Neuronal stem cell (in vitro differentiated cells): ENCODE results near the gene IDUA.

Source experiments
- DNase-seq: peaks from one replicate; pipeline ENCODE4 v3.0.0-alpha.2; 2013; ENCODE audit warnings: low spot score
- H2AFZ ChIP-seq: one replicate; pipeline ENCODE4 v1.6.1; 2013; ENCODE audit warnings: mild to moderate bottlenecking, low read length, inconsistent platforms
- H2AK5ac ChIP-seq: 2 replicates; pipeline ENCODE4 v1.6.1; 2013; ENCODE audit warnings: low read depth, mild to moderate bottlenecking, inconsistent platforms, low read length, moderate library complexity, mixed read lengths
- H2BK120ac ChIP-seq: 2 replicates; pipeline ENCODE4 v1.6.1; 2013; ENCODE audit warnings: low read depth, mild to moderate bottlenecking, inconsistent platforms, low read length, moderate library complexity, mixed read lengths
- H2BK12ac ChIP-seq: one replicate; pipeline ENCODE4 v1.6.1; 2013; ENCODE audit warnings: low read length, inconsistent platforms
- H2BK15ac ChIP-seq: 2 replicates; pipeline ENCODE4 v1.6.1; 2013; ENCODE audit warnings: mild to moderate bottlenecking, low read length, inconsistent platforms, mixed read lengths
- H2BK5ac ChIP-seq: one replicate; pipeline ENCODE4 v1.6.1; 2013; ENCODE audit warnings: inconsistent platforms, mild to moderate bottlenecking, low read length, moderate library complexity
- H3K14ac ChIP-seq: one replicate; pipeline ENCODE4 v1.6.1; 2013; ENCODE audit warnings: low read length, inconsistent platforms
- H3K18ac ChIP-seq: 2 replicates; pipeline ENCODE4 v1.6.1; 2013; ENCODE audit warnings: low read length, inconsistent platforms
- H3K23ac ChIP-seq: 2 replicates; pipeline ENCODE4 v1.6.1; 2013; ENCODE audit warnings: low read depth, mild to moderate bottlenecking, mixed read lengths, low read length, inconsistent platforms; ENCODE audit not compliant: poor library complexity
- H3K27ac ChIP-seq: replicated peaks from 3 replicates; pipeline ENCODE4 v1.5.1; 2013; ENCODE audit warnings: low read length, inconsistent platforms
- H3K27me3 ChIP-seq, 3 experiments: 2 replicates each; pipeline ENCODE4 v1.6.1; 2013; ENCODE audit warnings: low read length in 3 of 3, mild to moderate bottlenecking in 2 of 3, inconsistent platforms in 1 of 3, low read depth in 1 of 3, mixed read lengths in 1 of 3, moderate library complexity in 1 of 3; ENCODE audit not compliant: control insufficient read depth in 3 of 3, insufficient read depth in 3 of 3
- H3K36me3 ChIP-seq, 2 donors: replicated peaks in 1 of 2; 2 replicates each; pipeline ENCODE4 v1.6.1; 2013; ENCODE audit warnings: low read length in 2 of 2; ENCODE audit not compliant: control insufficient read depth in 2 of 2, insufficient read depth in 2 of 2
- H3K4ac ChIP-seq: 2 replicates; pipeline ENCODE4 v1.6.1; 2013; ENCODE audit warnings: inconsistent platforms, mild to moderate bottlenecking, low read length, moderate library complexity
- H3K4me1 ChIP-seq, 2 donors: 1 replicate in 1 of 2; 2 replicates in 1 of 2; pipeline ENCODE4 v1.6.1; 2013; ENCODE audit warnings: low read length in 2 of 2, low read depth in 1 of 2; ENCODE audit not compliant: control insufficient read depth in 2 of 2, insufficient read depth in 1 of 2
- H3K4me2 ChIP-seq: one replicate; pipeline ENCODE4 v1.6.1; 2013; ENCODE audit warnings: mild to moderate bottlenecking, low read length, inconsistent platforms; ENCODE audit not compliant: insufficient read depth, poor library complexity, severe bottlenecking
- H3K4me3 ChIP-seq, 2 donors: 2 replicates each; pipeline ENCODE4 v1.5.1; 2013; ENCODE audit warnings: low read length in 2 of 2, mild to moderate bottlenecking in 2 of 2, inconsistent platforms in 1 of 2, moderate library complexity in 1 of 2
- H3K79me1 ChIP-seq: one replicate; pipeline ENCODE4 v1.6.1; 2013; ENCODE audit warnings: low read depth, mild to moderate bottlenecking, inconsistent platforms, low read length, moderate library complexity
- H3K9ac ChIP-seq: one replicate; pipeline ENCODE4 v1.6.1; 2013; ENCODE audit warnings: mild to moderate bottlenecking, low read depth, low read length, inconsistent platforms; ENCODE audit not compliant: poor library complexity
- H3K9me3 ChIP-seq, 2 donors: replicated peaks in 1 of 2; 2 replicates each; pipeline versions ENCODE3 to v1.6.1; 2013; ENCODE audit warnings: low read length in 2 of 2, mild to moderate bottlenecking in 2 of 2, inconsistent platforms in 1 of 2, low read depth in 1 of 2, mixed read lengths in 1 of 2, moderate library complexity in 1 of 2; ENCODE audit not compliant: control insufficient read depth in 2 of 2, insufficient read depth in 1 of 2
- H4K8ac ChIP-seq: one replicate; pipeline ENCODE4 v1.6.1; 2013; ENCODE audit warnings: low read depth, mild to moderate bottlenecking, inconsistent platforms, low read length, moderate library complexity
- H4K91ac ChIP-seq: one replicate; pipeline ENCODE4 v1.6.1; 2013; ENCODE audit warnings: low read length, low read depth, mild to moderate bottlenecking, inconsistent platforms; ENCODE audit not compliant: poor library complexity
- WGBS, 2 donors: extraction: QIAGEN DNeasy Blood & Tissue Kit; methylation state at CpG; one replicate each; pipeline ENCODE4 v1.1.7; 2013; ENCODE audit warnings: missing lambda C conversion rate in 2 of 2, mixed read lengths in 1 of 2; ENCODE audit not compliant: insufficient read length in 2 of 2, insufficient replicate concordance in 1 of 2; ENCODE audit errors: extremely low coverage in 2 of 2; 5-methylcytosine and 5-hydroxymethylcytosine counted together

Gene IDUA

DNA sequence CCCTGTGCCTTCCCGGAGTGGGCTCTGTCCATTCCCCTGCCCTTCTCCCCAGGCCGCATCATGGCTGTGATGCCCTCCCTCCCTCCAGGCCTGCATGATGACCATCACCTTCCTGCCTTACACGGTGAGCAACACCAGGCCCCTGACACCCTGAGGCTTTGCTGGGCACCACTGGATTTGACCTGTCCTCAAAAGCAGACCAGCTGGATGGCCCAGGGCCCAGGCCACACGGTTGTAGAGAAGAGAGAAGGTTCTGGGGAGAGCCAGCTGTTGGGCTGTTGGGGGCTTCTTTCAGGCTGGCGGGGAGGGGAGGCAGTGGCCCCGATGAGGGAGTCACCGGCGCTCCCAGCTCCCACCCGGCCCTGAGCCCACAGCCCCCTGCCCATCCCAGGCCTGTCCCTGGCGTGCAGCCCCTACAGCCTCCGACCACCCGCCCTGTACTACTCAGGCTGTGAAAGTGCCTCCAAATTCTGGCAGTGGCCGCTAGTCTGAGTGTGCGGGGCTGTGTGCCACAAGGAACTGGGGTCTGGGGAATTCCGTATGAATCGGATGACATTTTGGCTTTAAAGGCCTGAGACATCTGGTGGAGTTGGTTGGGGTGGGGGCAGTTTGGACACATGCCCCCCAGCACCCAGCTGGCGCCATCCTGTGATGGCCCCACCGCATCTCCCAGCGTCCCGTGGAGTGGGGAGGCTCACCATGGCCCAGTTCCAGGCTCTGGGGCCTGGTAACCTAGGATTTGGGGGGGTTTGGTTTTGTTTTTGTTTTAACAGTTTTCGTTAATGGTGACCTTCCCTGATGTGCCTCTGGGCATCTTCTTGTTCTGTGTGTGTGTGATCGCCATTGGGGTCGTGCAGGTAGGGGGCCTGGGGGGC lies 35.0 kb upstream of the IDUA start:
- peak overlapping the region; percentile 63 for H2AK5ac ChIP-seq
- peak overlapping the region; percentile 73 for H3K23ac ChIP-seq

DNA sequence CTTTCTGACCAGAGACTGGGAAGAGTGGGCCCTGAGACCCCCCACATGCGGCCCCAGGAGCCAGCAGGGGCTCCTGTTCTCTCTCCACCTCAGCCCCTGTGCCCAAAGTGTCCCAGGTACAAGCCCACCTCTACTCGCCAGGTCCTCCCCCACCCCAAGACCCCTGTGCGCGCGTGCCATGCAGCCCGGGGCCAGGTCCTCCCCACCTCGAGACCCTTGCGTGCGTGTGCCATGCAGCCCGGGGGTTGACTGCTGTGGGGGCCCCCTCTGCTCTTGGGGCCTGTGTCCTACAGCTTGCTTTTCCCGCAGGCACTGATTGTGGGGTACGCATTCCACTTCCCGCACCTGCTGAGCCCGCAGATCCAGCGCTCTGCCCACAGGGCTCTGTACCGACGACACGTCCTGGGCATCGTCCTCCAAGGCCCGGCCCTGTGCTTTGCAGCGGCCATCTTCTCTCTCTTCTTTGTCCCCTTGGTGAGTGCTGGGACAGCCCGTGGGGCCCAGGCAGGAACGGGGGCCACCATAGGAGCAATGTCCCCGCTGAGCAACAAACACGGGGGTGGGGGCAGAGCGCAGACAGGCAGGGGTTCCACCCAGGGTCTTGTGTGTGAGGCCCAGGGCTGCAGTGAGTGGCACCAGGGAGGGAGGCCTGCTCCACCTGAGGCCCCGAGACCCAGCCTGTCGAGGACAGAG lies 33.8 kb upstream of the IDUA start:
- Histone ChIP-seq H2AFZ (no peak overlapping the region), H3K27ac (no peak overlapping the region), H3K27me3 (no peaks in the 10 kb centered on the region), H3K9ac (no peak overlapping the region), H2BK5ac (no peak overlapping the region), H4K91ac (no peak overlapping the region), H2BK120ac (no peak overlapping the region), H2BK12ac (peak overlapping the region; percentile 41), H3K4me2 (no peak overlapping the region), H3K4ac (no peak overlapping the region), H3K18ac (peak overlapping the region; percentile 8), H3K79me1 (peaks cover 2% of the 10 kb centered on the region), H3K4me1 (peaks cover 0 to 6% of the 10 kb centered on the region in 2 donors), H3K36me3 (no peaks in the 10 kb centered on the region), H3K4me3 (no peak overlapping the region), H3K14ac (no peak overlapping the region), H3K9me3 (no peaks in the 10 kb centered on the region), H2AK5ac (peak overlapping the region; percentile 28), H4K8ac (no peak overlapping the region), H3K23ac (peak overlapping the region; percentile 73), H2BK15ac (no peak overlapping the region)
- no peak for DNase-seq
- no CpG with 5 or more reads among the region's 28 CpGs for WGBS, 2 donors

More for the DNA sequence above, 35.0 kb upstream of the IDUA start:
- Histone ChIP-seq H3K79me1 (peaks cover 2% of the 10 kb centered on the region), H2BK5ac (no peak overlapping the region), H3K9ac (peak overlapping the region; percentile 77), H4K91ac (peak overlapping the region; percentile 72), H4K8ac (no peak overlapping the region), H3K14ac (no peak overlapping the region), H3K18ac (peak overlapping the region; percentile 87), H3K27ac (no peak overlapping the region), H2AFZ (no peak overlapping the region), H2BK15ac (peak overlapping the region; percentile 81), H3K9me3 (no peaks in the 10 kb centered on the region), H3K4me3 (no peak overlapping the region), H3K4me2 (peak overlapping the region; percentile 25), H3K36me3 (no peaks in the 10 kb centered on the region), H3K4me1 (peaks cover 0 to 6% of the 10 kb centered on the region in 2 donors), H2BK120ac (no peak overlapping the region), H3K27me3 (peaks cover 0 to 4% (median 0%) of the 10 kb centered on the region in 3 experiments), H3K4ac (no peak overlapping the region), H2BK12ac (no peak overlapping the region)
- DNase-seq, result no peak
- WGBS, 2 donors, result no CpG with 5 or more reads among the region's 23 CpGs

DNA sequence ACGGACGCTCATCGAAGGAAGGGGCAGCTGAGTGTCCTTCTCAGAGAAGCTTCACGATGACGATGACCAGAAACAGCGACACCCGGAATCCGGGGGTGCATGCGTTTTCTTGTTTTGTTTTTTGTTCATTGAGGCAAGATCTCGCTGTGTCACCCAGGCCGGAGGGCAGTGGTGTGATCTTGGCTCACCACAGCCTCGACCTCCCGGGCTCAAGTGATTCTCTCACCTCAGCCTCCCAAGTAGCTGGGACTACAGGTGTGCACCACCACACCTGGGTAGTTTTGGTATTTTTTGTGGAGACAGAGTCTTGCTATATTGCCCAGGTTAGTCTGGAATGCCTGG lies 33.3 kb upstream of the IDUA start:
- no peak overlapping the region for H3K9ac ChIP-seq
- H2BK120ac ChIP-seq, result no peak overlapping the region
- no peak overlapping the region for H2BK15ac ChIP-seq
- H3K4ac ChIP-seq, result no peak overlapping the region
- peak overlapping the region; percentile 73 for H3K23ac ChIP-seq
- no peak overlapping the region for H3K14ac ChIP-seq
- no peak overlapping the region for H2BK5ac ChIP-seq
- no peak overlapping the region for H2AK5ac ChIP-seq
- no peak overlapping the region for H3K4me3 ChIP-seq
- H3K36me3 ChIP-seq, result no peaks in the 10 kb centered on the region
- H2AFZ ChIP-seq, result no peak overlapping the region
- H3K4me2 ChIP-seq, result no peak overlapping the region
- H3K4me1 ChIP-seq, result peaks cover 0 to 6% of the 10 kb centered on the region in 2 donors
- no peaks in the 10 kb centered on the region for H3K27me3 ChIP-seq
- no peak overlapping the region for H2BK12ac ChIP-seq
- no CpG with 5 or more reads among the region's 13 CpGs for WGBS, 2 donors
- no peak overlapping the region for H3K18ac ChIP-seq
- no peak overlapping the region for H4K91ac ChIP-seq
- DNase-seq, result no peak
- H3K79me1 ChIP-seq, result peaks cover 2% of the 10 kb centered on the region
- no peak overlapping the region for H3K27ac ChIP-seq
- no peak overlapping the region for H4K8ac ChIP-seq
- no peaks in the 10 kb centered on the region for H3K9me3 ChIP-seq
